ENCODE measurements around the gene AKIP1. TPM values are rescaled to one million over a fixed set of nuclear protein-coding genes. Genes with fewer than 3 reads are reported as not detected.

AKIP1 gene
- total RNA-seq, 2 donors from 2014 or later = 31.8 to 34.7 TPM

DNA sequence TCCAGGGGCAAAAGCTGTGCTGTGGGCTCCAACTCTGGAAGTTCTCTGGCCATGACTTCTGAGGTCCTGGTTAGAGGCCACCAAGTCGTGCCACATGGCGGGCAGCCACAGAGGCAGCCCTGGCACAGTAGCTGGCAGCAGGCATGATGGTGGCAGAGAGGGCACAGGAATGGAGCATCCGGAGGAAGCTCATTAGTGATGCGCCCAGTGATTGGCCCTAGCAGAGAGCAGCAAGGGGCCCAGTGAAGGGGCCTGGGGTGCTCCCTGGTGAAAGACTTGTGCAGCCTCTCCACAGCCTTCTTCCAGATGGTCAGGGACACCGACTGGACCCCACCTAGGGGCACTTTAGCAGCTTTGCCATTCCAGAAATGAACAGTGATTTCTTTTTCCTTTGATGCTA is 14.7 kb downstream of the AKIP1 start:
- no peaks in the 10 kb centered on the region for H3K27me3 ChIP-seq
- H3K9me3 ChIP-seq = no peaks in the 10 kb centered on the region
- H3K27ac ChIP-seq = no peak overlapping the region
- no peak for DNase-seq (ENCODE audit: low spot score)
- peaks cover 23% of the 10 kb centered on the region for H3K36me3 ChIP-seq
- TF ChIP-seq, protein P1, sequence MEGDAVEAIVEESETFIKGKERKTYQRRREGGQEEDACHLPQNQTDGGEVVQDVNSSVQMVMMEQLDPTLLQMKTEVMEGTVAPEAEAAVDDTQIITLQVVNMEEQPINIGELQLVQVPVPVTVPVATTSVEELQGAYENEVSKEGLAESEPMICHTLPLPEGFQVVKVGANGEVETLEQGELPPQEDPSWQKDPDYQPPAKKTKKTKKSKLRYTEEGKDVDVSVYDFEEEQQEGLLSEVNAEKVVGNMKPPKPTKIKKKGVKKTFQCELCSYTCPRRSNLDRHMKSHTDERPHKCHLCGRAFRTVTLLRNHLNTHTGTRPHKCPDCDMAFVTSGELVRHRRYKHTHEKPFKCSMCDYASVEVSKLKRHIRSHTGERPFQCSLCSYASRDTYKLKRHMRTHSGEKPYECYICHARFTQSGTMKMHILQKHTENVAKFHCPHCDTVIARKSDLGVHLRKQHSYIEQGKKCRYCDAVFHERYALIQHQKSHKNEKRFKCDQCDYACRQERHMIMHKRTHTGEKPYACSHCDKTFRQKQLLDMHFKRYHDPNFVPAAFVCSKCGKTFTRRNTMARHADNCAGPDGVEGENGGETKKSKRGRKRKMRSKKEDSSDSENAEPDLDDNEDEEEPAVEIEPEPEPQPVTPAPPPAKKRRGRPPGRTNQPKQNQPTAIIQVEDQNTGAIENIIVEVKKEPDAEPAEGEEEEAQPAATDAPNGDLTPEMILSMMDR (IDR thresholded peaks at IDR 0.05) = no peak
- no peak overlapping the region for H3K4me3 ChIP-seq
- H3K4me1 ChIP-seq = no peaks in the 10 kb centered on the region

DNA sequence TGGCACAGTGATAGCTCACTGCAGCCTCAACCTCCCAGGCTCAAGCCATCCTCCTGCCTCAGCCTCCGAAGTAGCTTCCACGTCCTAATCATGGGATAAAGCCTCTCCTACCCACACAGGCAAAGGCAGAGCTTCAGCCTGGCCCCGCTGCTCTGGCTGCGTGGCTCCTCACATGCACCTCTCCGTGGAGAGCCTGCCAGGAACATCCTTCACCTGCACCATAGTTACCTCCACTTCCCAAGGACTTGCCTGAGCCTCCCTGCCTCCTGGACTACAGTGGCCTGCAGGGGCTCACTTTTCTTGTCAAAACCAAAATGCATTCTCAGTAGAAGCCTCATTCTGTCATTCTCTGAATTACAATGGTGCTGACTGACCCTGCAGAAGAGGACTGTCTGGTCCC is 15.2 kb downstream of the AKIP1 start:
- TF ChIP-seq, protein P1 (IDR thresholded peaks at IDR 0.05) = no peak
- peaks cover 17% of the 10 kb centered on the region for H3K36me3 ChIP-seq
- no peak for DNase-seq (ENCODE audit: low spot score)

DNA sequence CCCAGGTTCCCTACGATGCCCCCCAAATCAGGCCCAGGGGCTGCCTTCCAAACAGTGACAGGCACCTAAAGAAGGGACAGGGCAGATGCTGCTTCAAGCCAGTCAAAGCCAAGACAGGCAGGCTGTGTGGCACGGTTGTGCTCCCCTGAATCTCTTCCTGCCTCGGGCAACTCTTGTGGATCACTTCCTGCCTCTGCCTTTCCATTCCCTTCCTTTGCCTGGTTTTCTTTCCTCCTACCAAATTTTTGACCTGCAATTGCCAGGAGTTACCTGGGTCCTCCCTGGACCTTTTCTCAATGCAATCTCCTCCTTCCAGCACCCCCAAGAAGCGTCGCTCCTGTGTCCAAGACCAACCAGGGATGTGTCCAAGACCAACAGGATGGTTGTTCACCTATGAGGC is 16.2 kb downstream of the AKIP1 start:
- no peak for DNase-seq (ENCODE audit: low spot score)
- TF ChIP-seq, protein P1 (IDR thresholded peaks at IDR 0.05) = no peak

More for the DNA sequence above, 15.2 kb downstream of the AKIP1 start:
- H3K4me3 ChIP-seq = no peak overlapping the region
- H3K9me3 ChIP-seq = no peaks in the 10 kb centered on the region
- no peak overlapping the region for H3K27ac ChIP-seq
- no peaks in the 10 kb centered on the region for H3K27me3 ChIP-seq
- no peaks in the 10 kb centered on the region for H3K4me1 ChIP-seq

DNA sequence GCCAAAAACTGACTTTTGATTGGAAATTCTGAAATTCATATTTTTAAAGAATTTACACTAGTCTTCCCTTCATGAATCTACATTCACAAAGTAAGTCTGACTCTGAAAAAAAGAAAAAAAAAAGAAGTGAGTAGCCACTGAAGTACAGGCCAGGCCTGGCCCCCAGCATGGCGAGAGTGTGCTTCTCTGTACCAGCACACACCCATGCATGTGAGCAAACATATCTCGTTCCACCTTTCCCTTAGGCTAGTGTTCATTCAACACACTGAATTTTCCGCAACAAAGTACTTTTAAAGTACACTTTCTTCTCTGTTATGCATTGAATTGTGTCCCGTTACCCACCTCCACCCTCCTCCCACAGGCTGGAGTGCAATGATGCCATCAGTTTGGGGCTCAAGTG is 17.2 kb downstream of the AKIP1 start:
- Histone ChIP-seq H3K36me3 (peaks cover under 1% of the 10 kb centered on the region), H3K27ac (no peak overlapping the region), H3K4me1 (no peaks in the 10 kb centered on the region), H3K4me3 (no peak overlapping the region), H3K27me3 (no peaks in the 10 kb centered on the region), H3K9me3 (no peaks in the 10 kb centered on the region)
- DNase-seq (ENCODE audit: low spot score) = no peak
- TF ChIP-seq, protein P1 (IDR thresholded peaks at IDR 0.05) = no peak

More for the DNA sequence above, 16.2 kb downstream of the AKIP1 start:
- Histone ChIP-seq H3K27me3 (no peaks in the 10 kb centered on the region), H3K4me3 (no peak overlapping the region), H3K36me3 (peaks cover 9% of the 10 kb centered on the region), H3K9me3 (no peaks in the 10 kb centered on the region), H3K4me1 (no peaks in the 10 kb centered on the region), H3K27ac (no peak overlapping the region)

DNA sequence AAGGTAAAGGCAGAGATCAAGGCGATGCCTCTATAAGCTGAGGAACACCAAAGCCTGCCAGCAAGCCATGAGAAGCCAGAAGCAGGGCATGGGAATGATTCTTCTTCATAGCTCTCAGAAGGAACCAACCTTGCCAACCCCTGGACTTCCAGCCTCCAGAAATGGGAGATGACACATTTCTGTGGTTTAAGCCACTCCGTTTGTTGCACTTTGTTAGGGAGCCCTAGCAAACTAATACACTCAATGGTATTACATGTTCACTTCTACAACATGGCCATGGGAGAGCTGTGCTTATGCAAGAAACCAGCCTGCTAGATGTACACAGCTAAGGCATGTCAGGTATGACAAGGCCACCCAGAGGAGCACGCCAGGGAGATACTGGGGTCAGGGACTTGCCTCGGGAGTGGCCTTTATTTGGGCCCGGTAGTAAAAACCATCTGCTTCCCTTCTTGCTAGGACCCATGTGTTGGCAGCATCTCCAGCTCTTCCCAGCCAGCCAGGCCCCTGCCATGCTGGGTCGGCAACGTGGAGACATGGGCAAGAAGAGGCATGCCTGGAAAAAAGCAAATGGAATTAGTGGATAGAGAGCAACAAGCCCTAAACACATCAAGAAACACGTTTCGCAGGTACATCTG is 18.1 kb downstream of the AKIP1 start:
- no peak for DNase-seq (ENCODE audit: low spot score)
- H3K36me3 ChIP-seq = no peaks in the 10 kb centered on the region

More for the DNA sequence above, 18.1 kb downstream of the AKIP1 start:
- no peaks in the 10 kb centered on the region for H3K9me3 ChIP-seq
- no peaks in the 10 kb centered on the region for H3K27me3 ChIP-seq
- no peak overlapping the region for H3K4me3 ChIP-seq
- no peak overlapping the region for H3K27ac ChIP-seq
- TF ChIP-seq, protein P1 (IDR thresholded peaks at IDR 0.05) = no peak
- H3K4me1 ChIP-seq = no peaks in the 10 kb centered on the region
